H4 (cell line): Measurements from ENCODE around the gene SAMD5. TPM values are rescaled to one million over a fixed set of nuclear protein-coding genes. Genes with fewer than 3 reads are reported as not detected.

Experiments
- DNase-seq: peaks from one replicate; pipeline ENCODE4 v3.0.0-alpha.2; 2015; ENCODE audit warnings: low spot score
- total RNA-seq: library from RNA; depleted of rRNA; stranded (reverse); fragments of >200 nt; shearing (Covaris generic); gene quantifications from 2 replicates; pipeline ENCODE4 v1.2.3, GENCODE V29; 2014; rRNA removed

The SAMD5 gene
- total RNA-seq: 0.84 and 2.1 TPM in 2 replicates

GRCh38 chr6:147508042-147508865 is at the start of gene SAMD5:
Gene SAMD5 (plus strand): TSS chr6:147508690. CDS start chr6:147508929, 239 bp downstream.
- peak; percentile 28 for DNase-seq

DNA sequence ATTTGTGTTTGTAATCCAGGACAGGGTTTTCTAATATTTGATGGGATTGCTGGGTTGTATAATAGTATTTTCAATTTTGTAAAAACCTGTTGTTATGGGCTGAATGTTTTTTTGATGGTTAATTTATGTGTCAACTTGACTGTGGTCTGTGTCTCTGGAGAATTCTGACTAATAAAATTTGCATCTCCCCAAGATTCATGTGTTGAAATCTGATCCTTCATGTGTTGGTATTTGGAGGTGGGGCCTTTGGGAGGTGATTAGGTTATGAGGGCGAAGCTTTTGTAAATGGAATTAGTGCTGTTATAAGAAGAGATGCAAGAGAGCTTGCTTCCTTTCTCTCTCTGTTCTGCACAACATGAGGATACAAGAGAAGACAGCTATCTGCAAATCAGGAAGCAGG is 48.7 kb upstream of the SAMD5 start:
- no peak for DNase-seq

- no peak for DNase-seq
Measured at GRCh38 chr6:147463651-147464050, 44.8 kb upstream of the SAMD5 start.

- DNase-seq: no peak
Measured at GRCh38 chr6:147467428-147467827, 41.1 kb upstream of the SAMD5 start.

- DNase-seq: no peak
Measured at GRCh38 chr6:147467886-147468285, 40.6 kb upstream of the SAMD5 start.

- no peak for DNase-seq
Measured at GRCh38 chr6:147468634-147469033, 39.9 kb upstream of the SAMD5 start.

DNA sequence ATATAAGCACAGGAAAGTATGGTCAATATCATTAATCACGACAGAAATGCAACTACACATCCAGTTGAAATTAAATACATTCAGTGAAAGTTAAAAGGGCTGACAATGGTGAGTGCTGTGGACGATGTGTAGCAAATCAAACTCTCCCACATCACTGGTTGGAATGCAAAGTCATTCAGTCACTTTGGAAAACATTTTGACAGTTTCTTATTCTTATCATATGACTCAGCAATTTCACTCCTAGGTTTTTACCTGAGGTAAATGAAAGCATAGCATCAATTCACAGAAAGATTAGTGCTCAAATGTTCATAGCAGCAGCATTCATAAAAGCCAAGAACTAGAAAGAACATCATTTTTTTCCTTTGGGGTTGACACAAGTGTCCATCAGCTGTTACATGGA is 28.6 kb upstream of the SAMD5 start:
- DNase-seq: no peak

DNA sequence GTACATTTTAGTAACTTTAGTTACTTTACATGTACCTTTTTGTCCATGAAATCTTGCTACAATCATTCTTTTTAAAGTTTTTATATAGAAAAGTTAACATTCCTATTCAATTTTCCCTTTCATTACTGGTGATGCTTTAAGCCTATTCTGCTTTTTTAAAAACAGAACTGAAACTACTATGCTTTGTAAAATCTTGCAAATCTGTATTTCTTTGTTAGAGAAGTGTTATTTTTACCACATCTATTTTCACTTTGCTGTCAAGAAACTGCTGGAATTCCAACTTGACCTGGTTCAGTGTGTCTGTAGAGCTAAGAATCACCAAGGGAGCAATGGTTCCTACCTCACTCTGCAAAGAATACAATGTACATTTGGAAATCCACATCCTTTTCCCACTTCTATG is 21.8 kb upstream of the SAMD5 start:
- no peak for DNase-seq

- no peak for DNase-seq
Measured at GRCh38 chr6:147497472-147497871, 11.0 kb upstream of the SAMD5 start.

- DNase-seq: no peak
Measured at GRCh38 chr6:147503587-147503986, 4.9 kb upstream of the SAMD5 start.

DNA sequence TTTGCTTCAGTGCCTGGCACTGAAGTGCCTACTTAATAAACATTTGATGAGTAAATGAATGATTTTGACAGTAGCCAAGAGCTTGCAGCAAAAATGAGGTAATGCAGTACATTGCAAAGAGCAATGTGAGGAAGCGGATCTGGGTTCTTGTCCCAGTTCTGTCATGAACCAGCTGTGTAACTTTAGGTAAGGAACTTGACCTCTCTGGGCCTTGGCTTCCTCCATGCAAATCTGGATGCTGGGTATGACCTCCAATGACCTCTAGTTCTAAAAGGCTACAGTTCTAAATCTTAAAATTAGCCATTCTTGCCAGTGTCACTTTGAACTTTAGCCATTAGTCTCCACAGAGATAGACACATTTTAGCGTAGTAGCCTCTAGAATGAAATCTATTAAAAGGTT is 3.6 kb upstream of the SAMD5 start:
- DNase-seq: no peak

DNA sequence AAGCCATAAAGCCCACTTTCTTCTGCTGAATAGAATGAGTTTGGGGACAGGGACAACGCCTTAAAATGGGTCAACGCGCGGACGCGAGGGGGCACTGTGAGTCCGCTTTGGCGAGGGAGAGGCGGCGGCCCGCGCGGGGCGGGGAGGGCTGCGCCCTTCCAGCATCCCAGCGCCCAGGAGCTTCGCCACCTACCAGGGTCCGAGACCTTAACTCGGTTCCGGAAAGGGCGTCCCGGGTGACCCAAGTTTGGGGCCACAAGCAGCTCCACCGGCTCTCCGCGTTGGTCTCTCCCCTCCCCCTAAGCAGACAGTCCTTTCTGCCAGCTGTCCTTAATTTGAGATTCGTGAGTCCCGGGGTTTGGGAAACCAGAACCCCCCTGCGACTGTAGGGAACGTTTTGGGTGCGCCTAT is 1.8 kb upstream of the SAMD5 start:
- DNase-seq: peak; percentile 27

DNA sequence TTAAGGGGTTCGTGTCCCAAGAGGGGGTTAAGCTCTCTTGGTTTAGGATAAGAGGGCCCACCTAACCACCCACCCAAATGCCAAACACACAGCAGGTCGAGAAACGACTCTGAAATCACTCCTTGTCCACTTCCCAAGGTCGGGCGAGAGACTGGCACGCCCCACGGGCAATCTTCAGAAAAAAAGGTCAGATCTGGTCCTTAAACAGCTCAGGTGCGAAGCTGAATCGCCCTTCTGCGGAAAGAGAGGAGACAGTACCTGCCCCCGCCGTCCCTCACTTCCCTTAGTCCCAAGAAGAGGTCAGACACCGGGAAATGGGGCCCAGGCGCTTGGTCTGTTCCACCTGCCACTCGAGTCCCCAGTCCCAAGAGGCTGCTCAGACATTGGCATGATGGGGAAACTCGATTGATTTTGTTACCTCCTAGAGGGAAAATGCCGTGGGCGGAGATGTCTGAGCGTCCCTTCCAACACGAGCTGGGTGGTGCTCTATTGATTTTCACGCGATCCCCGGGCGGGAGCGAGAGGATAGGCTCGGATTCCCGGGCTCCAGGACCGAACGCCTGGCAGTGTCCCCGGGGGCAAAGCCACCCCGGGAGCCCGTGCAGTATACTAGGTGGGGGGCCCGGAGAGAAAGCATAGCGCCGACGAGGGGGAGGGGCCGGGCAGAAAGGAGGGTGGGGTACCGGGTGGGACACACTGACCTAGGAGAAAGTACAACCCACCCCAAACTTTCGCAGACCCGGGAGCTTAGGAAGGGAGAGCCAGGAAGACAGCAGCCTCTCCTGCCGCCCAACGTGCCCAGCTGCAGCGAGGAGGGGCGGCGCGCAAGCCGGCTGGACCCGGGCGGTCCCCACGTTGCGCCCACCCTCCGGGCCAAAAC is 1.1 kb upstream of the SAMD5 start:
- DNase-seq: no peak

- no peak for DNase-seq
Measured at GRCh38 chr6:147508866-147509608, 547 bp downstream of the SAMD5 start.

GRCh38 chr6:147509891-147510290 is 1.4 kb downstream of the SAMD5 start:
- DNase-seq: no peak

DNA sequence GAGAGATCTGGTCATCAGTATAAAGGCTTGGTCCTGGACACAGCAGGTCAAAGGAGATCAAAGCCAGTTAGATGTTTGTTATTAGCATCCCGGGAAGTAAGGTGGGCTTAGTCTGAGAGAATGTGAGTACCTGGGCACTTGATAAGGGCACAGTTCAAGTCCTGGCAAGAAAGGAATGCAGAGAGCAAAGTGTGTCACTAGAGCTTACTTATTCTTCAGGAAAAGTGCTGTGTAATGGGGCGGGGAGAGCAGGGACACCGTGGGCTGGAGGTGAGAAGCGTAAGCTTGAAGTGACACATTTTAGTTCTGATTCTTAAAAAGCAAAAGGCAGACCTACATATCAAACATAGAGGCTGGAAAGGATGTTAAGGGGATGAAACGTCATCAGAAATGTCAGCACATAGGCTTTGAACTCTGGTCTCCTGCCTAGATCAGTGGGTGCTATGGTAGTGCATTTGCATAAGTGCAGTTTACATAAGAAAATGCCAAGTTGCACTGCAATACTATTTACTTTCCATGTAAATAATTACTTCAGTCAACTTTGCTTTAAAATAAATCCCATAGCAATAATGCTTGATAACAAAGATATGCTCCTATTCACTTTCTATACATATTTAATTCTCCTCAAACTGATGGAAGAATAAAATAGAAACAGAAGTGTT is 2.6 kb downstream of the SAMD5 start:
- no peak for DNase-seq

GRCh38 chr6:147514831-147515230 is 6.3 kb downstream of the SAMD5 start:
- DNase-seq: no peak

DNA sequence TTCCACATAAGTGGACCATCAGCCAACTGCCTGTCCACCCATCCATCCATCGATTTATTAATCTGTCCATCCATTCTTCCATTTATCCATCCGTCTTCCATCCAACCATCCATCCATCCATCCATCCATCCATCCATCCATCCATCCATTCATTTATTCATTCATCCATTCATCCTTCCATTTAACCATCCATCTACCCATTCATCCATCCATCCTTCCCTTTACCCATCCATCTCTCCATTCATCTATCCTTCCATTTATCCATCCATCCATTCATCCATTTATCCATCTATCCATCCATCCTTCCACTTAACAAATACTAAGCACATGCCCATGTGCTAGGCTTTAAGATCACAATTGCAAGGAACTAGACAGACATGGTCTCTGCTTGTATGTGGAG is 6.8 kb downstream of the SAMD5 start:
- no peak for DNase-seq

- no peak for DNase-seq
Measured at GRCh38 chr6:147522597-147522996, 14.1 kb downstream of the SAMD5 start.

- no peak for DNase-seq
Measured at GRCh38 chr6:147525519-147526209, 17.2 kb downstream of the SAMD5 start.

DNA sequence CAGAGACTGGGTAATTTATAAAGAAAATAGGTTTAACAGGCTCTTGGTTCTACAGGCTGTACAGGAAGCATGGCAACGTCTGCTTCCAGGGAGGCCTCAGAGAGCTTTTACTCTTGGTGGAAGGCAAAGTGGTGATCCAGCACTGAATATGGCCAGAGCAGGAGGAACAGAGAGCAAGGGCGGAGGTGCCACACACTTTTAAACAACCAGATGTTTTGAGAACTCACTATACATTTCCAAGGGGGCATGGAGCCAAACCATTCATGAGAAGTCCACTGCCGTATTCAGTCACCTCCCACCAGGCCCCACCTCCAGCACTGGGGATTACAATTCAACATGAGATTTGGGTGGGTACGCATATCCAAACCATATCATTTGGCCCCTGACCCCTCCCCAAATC is 18.7 kb downstream of the SAMD5 start:
- DNase-seq: no peak
